ENCODE results near the gene EFEMP1.

EFEMP1 gene

DNA sequence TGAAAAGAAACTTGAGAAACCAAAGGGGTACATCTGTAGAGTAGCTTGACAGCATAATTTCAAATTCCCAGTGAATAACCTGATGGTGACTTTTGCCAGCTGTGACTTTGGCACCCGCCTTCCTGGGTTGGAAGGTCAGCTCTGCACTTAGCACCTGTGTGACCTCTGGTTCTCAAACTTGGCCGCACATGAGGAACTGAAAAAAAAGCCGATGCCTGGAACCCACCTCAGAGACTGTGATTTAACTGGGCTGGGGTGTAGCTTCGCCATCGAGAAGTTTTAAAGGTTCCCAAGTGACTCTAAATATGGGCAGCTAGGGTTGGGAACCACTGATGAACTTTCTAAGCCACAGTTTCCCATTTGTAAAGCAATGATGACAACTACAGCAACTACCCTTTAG, 6.5 kb downstream of the EFEMP1 start:
- TF ChIP-seq POLR2AphosphoS5 (IDR thresholded peaks at IDR 0.05; ENCODE audit: low read depth): no peak
- no peak for TF ChIP-seq CTCF (IDR thresholded peaks at IDR 0.05; ENCODE audit: insufficient read depth, low read length)
- no peak for TF ChIP-seq SPI1 (IDR thresholded peaks at IDR 0.05; ENCODE audit: borderline replicate concordance, low read depth)
- TF ChIP-seq, protein P1, sequence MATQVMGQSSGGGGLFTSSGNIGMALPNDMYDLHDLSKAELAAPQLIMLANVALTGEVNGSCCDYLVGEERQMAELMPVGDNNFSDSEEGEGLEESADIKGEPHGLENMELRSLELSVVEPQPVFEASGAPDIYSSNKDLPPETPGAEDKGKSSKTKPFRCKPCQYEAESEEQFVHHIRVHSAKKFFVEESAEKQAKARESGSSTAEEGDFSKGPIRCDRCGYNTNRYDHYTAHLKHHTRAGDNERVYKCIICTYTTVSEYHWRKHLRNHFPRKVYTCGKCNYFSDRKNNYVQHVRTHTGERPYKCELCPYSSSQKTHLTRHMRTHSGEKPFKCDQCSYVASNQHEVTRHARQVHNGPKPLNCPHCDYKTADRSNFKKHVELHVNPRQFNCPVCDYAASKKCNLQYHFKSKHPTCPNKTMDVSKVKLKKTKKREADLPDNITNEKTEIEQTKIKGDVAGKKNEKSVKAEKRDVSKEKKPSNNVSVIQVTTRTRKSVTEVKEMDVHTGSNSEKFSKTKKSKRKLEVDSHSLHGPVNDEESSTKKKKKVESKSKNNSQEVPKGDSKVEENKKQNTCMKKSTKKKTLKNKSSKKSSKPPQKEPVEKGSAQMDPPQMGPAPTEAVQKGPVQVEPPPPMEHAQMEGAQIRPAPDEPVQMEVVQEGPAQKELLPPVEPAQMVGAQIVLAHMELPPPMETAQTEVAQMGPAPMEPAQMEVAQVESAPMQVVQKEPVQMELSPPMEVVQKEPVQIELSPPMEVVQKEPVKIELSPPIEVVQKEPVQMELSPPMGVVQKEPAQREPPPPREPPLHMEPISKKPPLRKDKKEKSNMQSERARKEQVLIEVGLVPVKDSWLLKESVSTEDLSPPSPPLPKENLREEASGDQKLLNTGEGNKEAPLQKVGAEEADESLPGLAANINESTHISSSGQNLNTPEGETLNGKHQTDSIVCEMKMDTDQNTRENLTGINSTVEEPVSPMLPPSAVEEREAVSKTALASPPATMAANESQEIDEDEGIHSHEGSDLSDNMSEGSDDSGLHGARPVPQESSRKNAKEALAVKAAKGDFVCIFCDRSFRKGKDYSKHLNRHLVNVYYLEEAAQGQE (IDR thresholded peaks at IDR 0.05; ENCODE audit: insufficient replicate concordance, low read depth): no peak
- no peak for TF ChIP-seq GABPA (IDR thresholded peaks at IDR 0.05; ENCODE audit: low read depth)
- H3K27ac ChIP-seq (replicated peaks): no peak overlapping the region
- DNase-seq (ENCODE audit: low read depth in 1 of 2, low spot score in 1 of 2): no peak
- H3K4me3 ChIP-seq (replicated peaks; ENCODE audit: insufficient read depth, low read length): no peak overlapping the region
- H3K27me3 ChIP-seq (ENCODE audit: insufficient read depth, poor library complexity, severe bottlenecking): peaks cover 9% of the 10 kb centered on the region

- Histone ChIP-seq H3K27me3 (ENCODE audit: insufficient read depth, poor library complexity, severe bottlenecking) (peaks cover 4% of the 10 kb centered on the region), H3K4me3 (replicated peaks; ENCODE audit: insufficient read depth, low read length) (no peak overlapping the region), H3K27ac (replicated peaks) (no peak overlapping the region)
- no peak for TF ChIP-seq POLR2AphosphoS5 (IDR thresholded peaks at IDR 0.05; ENCODE audit: low read depth)
- TF ChIP-seq, protein P1 (IDR thresholded peaks at IDR 0.05; ENCODE audit: insufficient replicate concordance, low read depth): no peak
- DNase-seq (ENCODE audit: low read depth in 1 of 2, low spot score in 1 of 2): no peak
These were observed 7.0 kb downstream of the EFEMP1 start for GRCh38 chr2:55916473-55917049.

DNA sequence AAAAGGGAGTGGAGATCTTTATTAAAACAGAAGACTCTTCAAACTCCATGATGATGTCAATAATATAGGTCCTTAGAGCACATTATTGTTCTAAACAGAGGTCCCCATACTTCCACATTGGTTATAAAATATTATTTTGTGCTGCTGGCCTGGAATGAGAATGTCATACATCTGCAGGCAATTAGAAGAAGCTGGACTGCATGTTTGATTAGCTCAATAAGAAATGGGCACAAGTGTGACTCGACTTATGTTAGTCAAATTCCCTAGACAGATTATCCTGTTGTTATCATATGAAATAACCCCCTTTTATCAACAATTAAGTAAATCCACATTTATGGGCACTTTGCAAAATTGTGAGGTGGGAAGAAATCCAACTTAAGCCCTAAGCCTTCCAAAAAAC, 8.8 kb downstream of the EFEMP1 start:
- Histone ChIP-seq H3K27ac (replicated peaks) (no peak overlapping the region), H3K27me3 (ENCODE audit: insufficient read depth, poor library complexity, severe bottlenecking) (peaks cover 2% of the 10 kb centered on the region), H3K4me3 (replicated peaks; ENCODE audit: insufficient read depth, low read length) (no peak overlapping the region)
- no peak for TF ChIP-seq SPI1 (IDR thresholded peaks at IDR 0.05; ENCODE audit: borderline replicate concordance, low read depth)
- TF ChIP-seq, protein P1 (IDR thresholded peaks at IDR 0.05; ENCODE audit: insufficient replicate concordance, low read depth): no peak
- no peak for TF ChIP-seq CTCF (IDR thresholded peaks at IDR 0.05; ENCODE audit: insufficient read depth, low read length)
- no peak for TF ChIP-seq POLR2AphosphoS5 (IDR thresholded peaks at IDR 0.05; ENCODE audit: low read depth)
- no peak for TF ChIP-seq GABPA (IDR thresholded peaks at IDR 0.05; ENCODE audit: low read depth)
- DNase-seq (ENCODE audit: low read depth in 1 of 2, low spot score in 1 of 2): no peak

All from HL-60 (cell line).